GM19438 (cell line): Measurements from ENCODE around the gene BRME1.
A peak's percentile ranks its signal among the peaks of the same experiment; 100 is the strongest.

ENCODE experiments used
- ATAC-seq: cut with Tn5 transposase; IDR thresholded peaks from one replicate; pipeline ENCODE4 v1.9.1; 2021; ENCODE audit warnings: low read depth; ENCODE audit not compliant: unreplicated experiment

Gene BRME1

DNA sequence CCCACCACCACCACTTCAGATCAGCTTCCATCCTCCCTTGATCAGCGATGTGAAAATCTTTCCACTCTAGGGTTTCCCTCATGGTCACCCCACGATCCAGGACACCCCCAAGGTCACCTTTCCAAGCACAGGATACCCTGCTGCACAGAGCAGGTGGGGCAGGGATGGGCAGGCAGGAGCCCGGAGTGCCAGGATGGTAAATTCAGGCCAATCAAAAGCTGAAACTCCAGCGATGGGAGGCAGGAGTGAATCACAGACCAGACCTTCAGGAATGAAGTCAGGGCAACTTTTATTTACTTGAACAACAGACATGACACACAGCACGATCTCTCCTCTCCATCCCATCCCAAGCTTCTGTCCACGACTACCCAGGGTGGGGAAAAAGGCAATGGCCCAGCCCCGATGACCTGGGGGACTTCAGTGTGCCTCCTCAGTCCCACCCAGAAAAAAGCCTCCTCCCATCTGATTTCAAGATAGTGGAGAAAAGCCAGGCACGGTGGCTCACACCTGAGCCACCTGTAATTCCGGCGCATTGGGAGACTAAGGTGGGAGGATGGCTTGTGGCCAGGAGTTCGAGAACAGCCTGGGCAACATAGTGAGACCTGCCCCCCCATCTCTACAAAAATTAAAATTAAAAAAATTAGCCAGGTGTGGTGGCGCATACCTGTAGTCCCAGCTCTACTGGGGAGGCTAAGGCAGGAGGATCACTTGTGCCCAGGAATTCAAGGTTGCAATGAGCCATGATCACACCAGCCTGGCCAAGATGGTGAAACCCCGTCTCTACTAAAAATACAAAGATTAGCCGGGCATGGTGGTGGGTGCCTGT lies 71.5 kb downstream of the BRME1 start:
- no peak for ATAC-seq

DNA sequence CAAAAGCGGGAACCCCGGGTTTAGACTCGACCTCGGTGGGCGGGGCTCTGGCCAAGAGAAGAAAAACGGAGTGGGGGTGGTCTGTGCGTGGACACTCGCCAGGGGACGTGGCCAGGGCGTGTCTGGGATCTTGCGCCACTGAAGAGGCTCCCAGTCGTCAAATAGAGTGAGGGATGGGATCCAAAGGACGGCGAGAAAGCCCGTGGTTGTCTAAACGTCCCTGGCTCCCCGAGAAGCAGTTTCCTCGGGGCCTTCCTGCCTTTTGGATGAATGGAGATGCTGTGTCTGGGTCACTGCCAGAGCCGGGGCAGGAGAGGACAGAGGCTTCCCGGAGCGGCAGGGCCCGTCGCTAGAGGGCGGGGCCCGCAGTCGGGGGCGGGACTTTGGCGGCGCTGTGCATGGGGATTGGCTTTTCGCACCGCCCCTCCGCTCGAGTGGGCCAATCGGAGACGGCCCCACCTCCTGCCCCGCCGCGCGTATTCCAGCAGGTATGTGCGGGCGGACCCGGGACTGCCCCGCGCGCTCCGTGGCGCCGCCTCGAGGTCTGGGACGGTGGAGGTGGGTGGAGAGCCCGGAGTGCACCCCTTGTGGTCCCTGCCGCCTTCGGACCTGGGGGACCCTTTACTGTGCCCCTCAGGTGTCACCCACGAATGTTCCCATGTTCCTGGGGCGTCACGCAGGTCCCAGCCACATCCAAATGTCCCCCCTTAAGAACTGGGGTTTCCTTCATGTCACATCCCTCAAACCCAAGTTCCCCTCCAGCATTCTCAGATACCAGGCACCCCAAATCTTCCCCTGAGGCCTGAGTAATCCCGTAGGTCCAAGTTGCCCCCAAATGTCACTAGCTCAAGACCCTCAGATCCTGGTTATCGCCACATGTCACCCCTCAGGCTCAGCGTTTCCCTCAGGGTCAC lies 72.3 kb downstream of the BRME1 start:
- ATAC-seq = peak; percentile 69
